Left lobe of liver (tissue), 2 donors: ENCODE data around the gene SLC35F2. TPM values are rescaled to one million over a fixed set of nuclear protein-coding genes. Genes with fewer than 3 reads are reported as not detected.
"Not testable (repeated sequence)": the region's sequence is repeated elsewhere in the genome, so short reads cannot be mapped to it uniquely, and the experiment has no call there.

ENCODE experiments used
- ATAC-seq: fragments of 200-7000 bp; cut with Tn5 transposase; one replicate; pipeline ENCODE4 v1.9.1; 2020; ENCODE audit warnings: mild to moderate bottlenecking, moderate library complexity
- DNase-seq: peaks from one replicate; pipeline ENCODE4 v3.0.0-alpha.2; 2020; ENCODE audit warnings: low spot score
- total RNA-seq: library from RNA; stranded (reverse); gene quantifications from one replicate; pipeline ENCODE4 v1.2.1, GENCODE V29; 2021
- donor health status: DM: no; HTN: no; CAD: no; lungs with moderate emphysema.
- donor health status: DM: no; HTN: yes; CAD: no.

SLC35F2 gene
- total RNA-seq, 1 donor from 2014 or later, result 0.78 TPM

- DNase-seq, result no peak
These were observed 16.0 kb downstream of the SLC35F2 start for GRCh38 chr11:107842412-107843100.

GRCh38 chr11:107840129-107840484, 18.5 kb downstream of the SLC35F2 start:
- ATAC-seq (no peak), DNase-seq (no peak)

More at GRCh38 chr11:107842412-107843100, 16.0 kb downstream of the SLC35F2 start:
- ATAC-seq, result no peak

DNA sequence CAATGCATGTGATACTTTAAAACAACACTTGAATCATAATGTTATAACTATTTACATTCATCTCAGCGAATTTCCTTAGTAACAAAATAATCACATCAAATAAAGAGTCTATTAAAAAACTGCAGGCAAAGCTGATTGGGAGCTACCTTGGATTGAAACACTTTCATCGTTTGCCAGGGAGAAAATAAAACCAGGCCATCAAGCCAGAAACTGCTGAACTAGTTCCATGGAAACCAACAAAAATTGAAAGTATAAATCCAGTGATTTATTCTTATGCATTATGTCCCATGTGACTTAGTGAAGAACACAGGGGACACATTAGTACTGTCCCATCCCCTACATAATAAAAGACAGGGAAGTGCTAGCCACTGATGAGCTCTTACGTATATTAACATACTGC, 21.7 kb downstream of the SLC35F2 start:
- ATAC-seq (no peak), DNase-seq (no peak)

- ATAC-seq (no peak), DNase-seq (no peak)
These were observed 23.6 kb downstream of the SLC35F2 start for GRCh38 chr11:107834995-107835394.

- not testable (repeated sequence) for ATAC-seq, DNase-seq
These were observed 24.7 kb downstream of the SLC35F2 start for GRCh38 chr11:107833926-107834325.

GRCh38 chr11:107830915-107831540, 27.6 kb downstream of the SLC35F2 start:
- DNase-seq (no peak), ATAC-seq (peak; percentile 55)

GRCh38 chr11:107827041-107827440, 31.5 kb downstream of the SLC35F2 start:
- ATAC-seq, result no peak
- DNase-seq, result no peak

- ATAC-seq (no peak), DNase-seq (no peak)
These were observed 32.7 kb downstream of the SLC35F2 start for GRCh38 chr11:107825875-107826274.

DNA sequence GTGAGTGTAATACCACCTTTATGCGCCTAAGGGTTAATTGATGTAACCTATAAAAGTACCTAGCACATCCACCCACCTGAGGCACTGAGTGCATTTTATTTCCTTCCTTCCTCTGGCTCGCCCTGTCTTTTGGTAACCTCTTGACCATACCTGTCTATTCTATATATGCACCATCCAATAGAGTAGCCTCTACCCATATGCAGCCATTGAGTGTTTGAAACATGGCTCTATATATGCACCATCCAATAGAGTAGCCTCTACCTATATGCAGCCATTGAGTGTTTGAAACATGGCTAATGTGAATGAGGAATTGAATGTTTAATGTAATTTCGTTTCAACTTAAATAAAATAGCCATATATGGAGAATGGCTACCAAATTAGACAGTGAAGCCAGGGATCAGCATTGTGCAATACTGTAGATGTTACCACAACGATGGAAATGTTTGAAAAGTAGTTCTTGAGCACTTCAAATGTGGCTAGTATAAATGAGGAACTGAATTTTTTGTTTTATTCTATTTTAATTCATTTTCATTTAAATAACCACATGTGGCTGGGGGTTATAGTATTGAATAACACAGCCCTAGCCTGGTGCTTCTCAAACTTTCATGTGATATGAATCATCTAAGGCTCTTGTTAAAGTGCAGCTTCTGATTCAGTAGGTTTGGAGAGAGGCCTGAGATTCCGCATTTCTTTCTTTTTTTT, 33.8 kb downstream of the SLC35F2 start:
- ATAC-seq (no peak), DNase-seq (no peak)

DNA sequence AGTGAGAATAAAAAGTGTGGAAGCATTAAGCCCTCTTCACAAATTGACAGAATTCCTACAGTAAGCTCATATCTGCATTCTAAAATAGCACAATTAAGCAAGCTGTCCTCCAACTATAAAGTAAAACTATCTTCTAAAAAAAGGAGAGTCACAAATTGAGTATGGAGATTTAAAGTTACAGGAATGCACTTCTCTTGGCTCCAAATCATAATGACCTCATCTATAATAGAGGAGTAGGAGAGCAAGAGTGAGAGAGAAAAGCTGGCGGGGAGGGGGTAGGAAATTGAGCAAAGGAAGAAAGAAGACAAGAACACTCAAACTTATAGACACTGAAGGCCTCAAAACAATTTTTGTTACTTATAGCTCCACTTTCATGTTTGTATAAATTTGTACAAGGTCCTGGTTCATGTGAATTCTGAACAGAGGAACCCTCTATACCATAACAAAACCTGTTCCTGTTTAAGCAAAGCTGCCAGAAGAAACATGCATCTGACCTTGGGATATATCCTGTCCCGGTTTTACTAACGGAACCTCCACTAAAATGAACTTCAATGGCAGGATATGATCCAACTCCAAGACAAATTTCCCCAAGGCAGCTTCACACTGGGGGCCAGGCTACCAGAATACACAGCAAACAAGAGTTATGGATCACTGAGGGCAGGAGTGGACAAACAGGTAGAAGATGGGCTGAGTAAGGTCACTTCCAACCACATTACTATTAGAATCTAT, 37.2 kb downstream of the SLC35F2 start:
- ATAC-seq (no peak), DNase-seq (no peak)

GRCh38 chr11:107819361-107820014, 39.1 kb downstream of the SLC35F2 start:
- ATAC-seq (no peak), DNase-seq (no peak)

GRCh38 chr11:107818491-107818890, 40.1 kb downstream of the SLC35F2 start:
- no peak for ATAC-seq
- no peak for DNase-seq

GRCh38 chr11:107816028-107816427, 42.6 kb downstream of the SLC35F2 start:
- DNase-seq (no peak), ATAC-seq (no peak)

GRCh38 chr11:107810875-107811274, 47.7 kb downstream of the SLC35F2 start:
- no peak for ATAC-seq
- no peak for DNase-seq

GRCh38 chr11:107808521-107808920, 50.1 kb downstream of the SLC35F2 start:
- DNase-seq, result no peak
- ATAC-seq, result no peak

- DNase-seq (no peak), ATAC-seq (no peak)
These were observed 53.6 kb downstream of the SLC35F2 start for GRCh38 chr11:107804971-107805370.

DNA sequence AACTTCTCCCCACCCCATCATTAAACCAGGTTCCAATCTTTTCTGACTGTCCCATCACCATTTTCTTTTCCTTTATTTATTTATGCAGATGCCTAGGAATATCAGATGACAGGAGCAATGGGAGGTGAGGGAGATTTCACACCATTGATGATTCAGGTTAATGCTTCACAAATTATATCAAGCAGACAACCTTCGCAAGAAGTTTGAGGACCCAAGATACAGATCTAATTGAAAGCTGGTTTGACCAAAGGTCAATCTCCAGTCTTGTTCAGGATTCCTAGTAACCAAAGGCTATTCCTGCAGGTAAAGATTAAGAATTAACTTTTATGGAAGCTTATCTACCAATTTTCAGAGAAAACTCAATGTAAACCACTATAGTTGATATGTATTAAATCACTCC, 54.4 kb downstream of the SLC35F2 start:
- ATAC-seq (no peak), DNase-seq (no peak)

DNA sequence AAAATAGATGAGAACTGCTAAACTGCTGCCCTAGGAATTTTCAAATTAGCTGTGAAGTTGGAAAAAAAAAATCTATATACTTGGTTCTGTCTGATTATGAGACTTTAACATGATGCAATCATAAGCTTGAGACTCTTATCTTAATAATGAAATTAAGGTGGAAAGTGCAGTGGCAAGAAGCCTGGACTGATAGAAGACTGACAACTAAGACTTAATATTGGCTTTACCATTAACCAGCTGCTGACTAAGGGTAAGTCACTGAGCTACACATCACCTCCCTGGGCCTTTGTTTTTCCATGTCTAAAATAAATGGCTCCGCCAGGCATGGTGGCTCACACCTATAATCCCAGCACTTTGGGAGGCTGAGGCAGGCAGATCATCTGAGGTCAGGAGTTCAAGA, 56.9 kb downstream of the SLC35F2 start:
- no peak for DNase-seq
- ATAC-seq, result no peak

DNA sequence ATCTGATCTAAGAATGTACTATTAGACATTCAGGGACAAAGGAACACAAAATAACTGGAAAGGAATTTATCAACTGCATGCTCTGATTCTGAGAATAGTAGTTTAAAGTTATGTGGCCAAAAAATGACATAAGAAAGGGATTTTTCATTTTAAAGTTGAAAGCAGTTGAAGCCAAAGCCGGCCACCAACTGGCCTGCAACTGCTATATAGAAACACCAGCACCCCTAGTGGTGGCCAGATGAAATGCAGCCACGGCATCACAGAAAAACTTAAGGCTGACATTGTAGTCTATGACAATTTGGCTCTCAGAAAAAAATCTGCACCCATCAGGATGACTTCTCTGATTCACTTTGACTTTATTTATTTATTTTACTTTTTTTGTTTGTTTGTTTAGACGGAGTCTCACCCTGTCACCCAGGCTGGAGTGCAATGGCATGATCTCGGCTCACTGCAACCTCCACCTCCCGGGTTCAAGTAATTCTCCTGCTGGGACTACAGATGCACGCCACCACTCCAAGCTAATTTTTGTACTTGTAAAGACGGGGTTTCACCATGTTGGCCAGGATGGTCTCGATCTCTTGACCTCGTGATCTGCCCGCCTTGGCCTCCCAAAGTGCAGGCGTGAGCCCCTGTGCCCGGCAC, 59.2 kb downstream of the SLC35F2 start:
- ATAC-seq (peak; percentile 95), DNase-seq (peak; percentile 55)

GRCh38 chr11:107792049-107792443, 66.5 kb downstream of the SLC35F2 start:
- ATAC-seq (no peak), DNase-seq (no peak)
